ENCODE measurements around the gene CPA3.

- TF ChIP-seq, protein P1, sequence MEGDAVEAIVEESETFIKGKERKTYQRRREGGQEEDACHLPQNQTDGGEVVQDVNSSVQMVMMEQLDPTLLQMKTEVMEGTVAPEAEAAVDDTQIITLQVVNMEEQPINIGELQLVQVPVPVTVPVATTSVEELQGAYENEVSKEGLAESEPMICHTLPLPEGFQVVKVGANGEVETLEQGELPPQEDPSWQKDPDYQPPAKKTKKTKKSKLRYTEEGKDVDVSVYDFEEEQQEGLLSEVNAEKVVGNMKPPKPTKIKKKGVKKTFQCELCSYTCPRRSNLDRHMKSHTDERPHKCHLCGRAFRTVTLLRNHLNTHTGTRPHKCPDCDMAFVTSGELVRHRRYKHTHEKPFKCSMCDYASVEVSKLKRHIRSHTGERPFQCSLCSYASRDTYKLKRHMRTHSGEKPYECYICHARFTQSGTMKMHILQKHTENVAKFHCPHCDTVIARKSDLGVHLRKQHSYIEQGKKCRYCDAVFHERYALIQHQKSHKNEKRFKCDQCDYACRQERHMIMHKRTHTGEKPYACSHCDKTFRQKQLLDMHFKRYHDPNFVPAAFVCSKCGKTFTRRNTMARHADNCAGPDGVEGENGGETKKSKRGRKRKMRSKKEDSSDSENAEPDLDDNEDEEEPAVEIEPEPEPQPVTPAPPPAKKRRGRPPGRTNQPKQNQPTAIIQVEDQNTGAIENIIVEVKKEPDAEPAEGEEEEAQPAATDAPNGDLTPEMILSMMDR (conservative IDR thresholded peaks at IDR 0.05 in 1 of 2, IDR thresholded peaks at IDR 0.05 in 1 of 2; ENCODE audit: low read depth in 1 of 2, low read length in 2 of 2), result no peak
- TF ChIP-seq EZH2 (IDR thresholded peaks at IDR 0.05; ENCODE audit: low read length, missing control alignments), result no peak
These were observed 48.7 kb upstream of the CPA3 start for GRCh38 chr3:148816427-148816826.
